CD4-positive, alpha-beta memory T cell (primary cell): Measurements from ENCODE around the gene PIGU. TPM values are rescaled to one million over a fixed set of nuclear protein-coding genes. Genes with fewer than 3 reads are reported as not detected.
"Not testable (repeated sequence)": the region's sequence is repeated elsewhere in the genome, so short reads cannot be mapped to it uniquely, and the experiment has no call there.

Source experiments
- CTCF ChIA-PET: fragments of 350-600 bp; sonication (Branson Sonifier 250); formaldehyde crosslinking; loops from one replicate; lab custom pipeline; 2021; ENCODE audit warnings: inconsistent platforms; ENCODE audit not compliant: partially characterized antibody; lab: Charles Lee
- POLR2A ChIA-PET: fragments of 350-600 bp; sonication (Branson Sonifier 250); formaldehyde crosslinking; loops from one replicate; lab custom pipeline; 2021; ENCODE audit not compliant: partially characterized antibody; lab: Charles Lee
- DNase-seq, 5 donors: peaks; one replicate each; pipeline versions ENCODE4 v3.0.0 to v3.0.0-alpha.2; 2020 to 2022; ENCODE audit warnings: mixed read lengths in 1 of 5
- H3K27ac ChIP-seq: one replicate; pipeline ENCODE4 v1.7.0; 2013; ENCODE audit warnings: low read depth, low read length
- H3K27me3 ChIP-seq: 2 replicates; pipeline ENCODE4 v1.7.0; 2013; ENCODE audit warnings: mild to moderate bottlenecking, low read length, moderate library complexity; ENCODE audit not compliant: insufficient read depth
- H3K36me3 ChIP-seq: 2 replicates; pipeline ENCODE4 v1.7.0; 2013; ENCODE audit warnings: mild to moderate bottlenecking, low read length, moderate library complexity; ENCODE audit not compliant: insufficient read depth
- H3K4me1 ChIP-seq: 2 replicates; pipeline ENCODE4 v1.7.0; 2013; ENCODE audit warnings: mild to moderate bottlenecking, low read length, moderate library complexity; ENCODE audit not compliant: insufficient read depth
- H3K4me3 ChIP-seq, 2 donors: one replicate each; pipeline ENCODE4 v1.7.0; 2013; ENCODE audit warnings: low read length in 2 of 2, mild to moderate bottlenecking in 1 of 2
- H3K9me3 ChIP-seq, 2 donors: one replicate each; pipeline ENCODE4 v1.7.0; 2013; ENCODE audit warnings: low read length in 2 of 2, control low read depth in 1 of 2; ENCODE audit not compliant: control insufficient read depth in 1 of 2
- H3K27ac Mint-ChIP-seq, 7 donors: one replicate each; pipeline ENCODE4 v1.8.0; 2020 to 2021; ENCODE audit warnings: mixed read lengths in 7 of 7, mild to moderate bottlenecking in 6 of 7, inconsistent platforms in 3 of 7, moderate library complexity in 3 of 7
- H3K27me3 Mint-ChIP-seq, 2 donors: one replicate each; pipeline ENCODE4 v1.8.0; 2020 to 2021; ENCODE audit warnings: mixed read lengths in 2 of 2
- H3K36me3 Mint-ChIP-seq, 2 donors: one replicate each; pipeline ENCODE4 v1.8.0; 2020 to 2021; ENCODE audit warnings: mixed read lengths in 2 of 2, inconsistent platforms in 1 of 2, mild to moderate bottlenecking in 1 of 2
- H3K4me1 Mint-ChIP-seq, 4 donors: one replicate each; pipeline ENCODE4 v1.8.0; 2020 to 2021; ENCODE audit warnings: mixed read lengths in 4 of 4, mild to moderate bottlenecking in 1 of 4
- H3K4me3 Mint-ChIP-seq, 8 donors: one replicate each; pipeline ENCODE4 v1.8.0; 2020 to 2021; ENCODE audit warnings: mixed read lengths in 8 of 8, mild to moderate bottlenecking in 7 of 8, moderate library complexity in 6 of 8, inconsistent platforms in 3 of 8
- H3K9me3 Mint-ChIP-seq, 8 donors: one replicate each; pipeline ENCODE4 v1.8.0; 2020 to 2021; ENCODE audit warnings: mixed read lengths in 8 of 8, mild to moderate bottlenecking in 5 of 8, inconsistent platforms in 3 of 8, moderate library complexity in 1 of 8
- intact Hi-C: fragments of 100-400 bp; cut with micrococcal nuclease; formaldehyde crosslinking; loops from one replicate; pipeline ENCODE4 v1.15.1; 2023
- polyA plus RNA-seq, 2 donors: library from polyadenylated mRNA; unstranded; fragments of 300-500 nt; fragmentation: Illumina TruSeq; gene quantifications; one replicate each; pipeline ENCODE4 v1.2.3, GENCODE V29; 2021
- total RNA-seq, 2 experiments: library from RNA; stranded (reverse); gene quantifications; one replicate each; pipeline ENCODE4 v1.2.3, GENCODE V29; 2021

Gene PIGU
- total and polyA plus RNA-seq, 4 experiments from 2014 or later: 15.1 to 34.2 (median 21.1) TPM

DNA sequence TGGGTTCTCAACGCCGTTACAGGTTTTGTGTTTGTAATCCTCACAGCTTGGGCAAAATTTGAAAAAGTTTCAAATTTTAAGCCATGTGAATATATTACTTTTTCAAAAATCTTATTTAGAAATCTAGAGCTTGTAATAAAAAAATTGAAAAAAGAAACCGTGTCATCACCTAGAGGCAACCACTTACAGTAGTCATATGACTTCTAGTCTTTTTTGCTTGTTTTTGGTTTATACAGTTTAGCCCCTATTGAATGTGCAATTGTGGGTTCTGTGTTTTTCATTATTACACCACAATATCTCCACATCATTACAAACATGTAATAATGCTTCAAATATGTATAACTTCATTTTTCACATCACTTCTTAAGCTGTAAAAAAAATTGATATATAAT is 159.8 kb downstream of the PIGU start:
- Mint-ChIP-seq H3K4me3 (peak overlapping the region; percentile 93 to 100 (median 98)), H3K4me1 (peaks cover 35 to 95% (median 56%) of the 10 kb centered on the region in 4 donors)
- intact Hi-C loops: loop anchor here (5.0 kb wide), 1 partner anchor 960 kb away; no protein-coding TSS in a partner anchor

DNA sequence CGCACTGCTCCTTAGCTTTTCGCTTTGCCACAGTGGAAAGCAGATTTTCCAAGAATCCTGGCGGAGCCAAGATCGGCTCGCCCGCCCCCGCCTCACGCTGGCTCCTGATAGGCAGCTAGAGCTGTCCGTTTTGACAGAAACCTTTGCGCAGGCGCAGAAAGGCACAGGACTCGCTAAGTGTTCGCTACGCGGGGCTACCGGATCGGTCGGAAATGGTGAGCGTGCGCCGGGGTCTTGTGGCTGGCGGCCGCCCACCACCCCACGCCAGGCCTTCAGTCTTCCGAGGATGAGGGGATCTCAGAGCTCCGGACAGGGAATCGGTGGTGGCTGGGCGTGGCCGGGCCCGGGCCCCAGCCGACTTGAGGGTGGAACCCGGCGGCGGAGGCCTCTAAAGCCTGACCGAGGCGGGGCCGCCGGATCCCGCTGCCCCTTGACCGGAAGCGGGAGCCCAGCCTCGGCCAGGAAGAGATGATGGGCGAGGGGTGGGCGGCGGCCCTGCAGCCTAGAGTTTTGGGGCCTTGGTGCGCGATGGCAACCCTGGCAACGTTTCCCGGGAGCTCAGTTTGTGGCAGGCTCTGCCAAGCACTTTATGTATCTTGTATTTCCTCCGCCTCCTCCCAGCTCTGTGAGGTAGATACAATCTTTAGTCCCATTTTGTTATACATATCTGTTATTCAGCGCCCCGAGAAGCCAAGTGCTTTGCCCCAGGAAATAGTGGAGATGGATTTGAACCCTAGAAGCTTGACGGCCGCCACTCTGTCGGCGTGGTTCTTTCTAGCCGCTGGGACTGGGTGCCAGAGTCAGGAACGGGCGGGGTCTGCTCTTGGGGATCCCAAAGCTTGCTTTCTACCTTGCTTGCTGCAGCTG is 160.4 kb downstream of the PIGU start, which contains the start of gene DYNLRB1:
Gene DYNLRB1 (plus strand): TSS at position 176 of the 867 bp plus-strand sequence. CDS start 37 bp downstream, at position 213.
- intact Hi-C loops: loop anchor here (5.0 kb wide), 1 partner anchor 959 kb away; no protein-coding TSS in a partner anchor
- H3K27ac ChIP-seq: peak within 1 kb of the TSS; percentile 89
- peak within 1 kb of the TSS; percentile 93 to 100 (median 98) for H3K4me3 Mint-ChIP-seq
- peak within 1 kb of the TSS; percentile 91 to 99 for H3K4me3 ChIP-seq
- peaks cover 0 to 32% of the 10 kb centered on the region in 2 donors for H3K36me3 Mint-ChIP-seq
- peaks cover 0 to 5% (median 0%) of the 10 kb centered on the region in 8 donors for H3K9me3 Mint-ChIP-seq
- CTCF ChIA-PET: interaction anchor here (0.9 to 4.6 kb wide), 8 partner anchors 11 to 253 kb away, joined by 3 to 48 read pairs (median 5); partner anchors contain the start of genes AHCY and ITCH
- DNase-seq: peak; percentile 92 to 96 (median 93)
- peak within 1 kb of the TSS; percentile 96 to 99 (median 98) for H3K27ac Mint-ChIP-seq
- H3K27me3 ChIP-seq: no peaks in the 10 kb centered on the region
- H3K36me3 ChIP-seq: no peaks in the 10 kb centered on the region
- H3K27me3 Mint-ChIP-seq: no peaks in the 10 kb centered on the region
- H3K4me1 Mint-ChIP-seq: peaks cover 29 to 91% (median 52%) of the 10 kb centered on the region in 4 donors
- POLR2A ChIA-PET: interaction anchor here (0.6 to 4.1 kb wide), 24 partner anchors 9 to 1438 kb away, joined by 3 to 21 read pairs (median 4); partner anchors contain the start of genes AHCY, EIF6, ITCH and MAP1LC3A
- no peaks in the 10 kb centered on the region for H3K9me3 ChIP-seq
- H3K4me1 ChIP-seq: peaks cover 46% of the 10 kb centered on the region

More for the DNA sequence above, 159.8 kb downstream of the PIGU start:
- ChIA-PET POLR2A (interaction anchor here (0.8 to 4.1 kb wide), 12 partner anchors 9 to 524 kb away, joined by 3 to 21 read pairs (median 4); partner anchors contain the start of genes AHCY, ITCH, MAP1LC3A and PIGU), CTCF (interaction anchor here (0.9 to 4.6 kb wide), 6 partner anchors 10 to 204 kb away, joined by 3 to 48 read pairs (median 10); no protein-coding TSS in a partner anchor)
- peak overlapping the region; percentile 96 to 99 (median 98) for H3K27ac Mint-ChIP-seq
- Histone ChIP-seq H3K36me3 (no peaks in the 10 kb centered on the region), H3K4me3 (peak overlapping the region; percentile 91 to 99), H3K4me1 (peaks cover 53% of the 10 kb centered on the region), H3K27me3 (no peaks in the 10 kb centered on the region), H3K27ac (peak overlapping the region; percentile 89), H3K9me3 (no peaks in the 10 kb centered on the region)
- H3K9me3 Mint-ChIP-seq: peaks cover 0 to 5% (median 0%) of the 10 kb centered on the region in 8 donors
- H3K27me3 Mint-ChIP-seq: no peaks in the 10 kb centered on the region
- H3K36me3 Mint-ChIP-seq: peaks cover 2 to 34% of the 10 kb centered on the region in 2 donors
- no peak for DNase-seq

- DNase-seq: peak; percentile 74 to 86 (median 77)
- intact Hi-C loops: loop anchor here (1.0 to 5.0 kb wide), 4 partner anchors 152 to 958 kb away; partner anchors contain the start of genes AHCY and ITCH
- CTCF ChIA-PET: interaction anchor here (1.0 to 4.6 kb wide), 9 partner anchors 12 to 254 kb away, joined by 3 to 48 read pairs (median 5); partner anchors contain the start of genes AHCY and ITCH
- Histone ChIP-seq H3K27me3 (no peaks in the 10 kb centered on the region), H3K9me3 (no peaks in the 10 kb centered on the region), H3K27ac (peak overlapping the region; percentile 89), H3K4me1 (peaks cover 44% of the 10 kb centered on the region), H3K36me3 (no peaks in the 10 kb centered on the region), H3K4me3 (peak overlapping the region; percentile 91 to 99)
- Mint-ChIP-seq H3K27ac (peak overlapping the region; percentile 96 to 99 (median 98)), H3K9me3 (peaks cover 0 to 5% (median 0%) of the 10 kb centered on the region in 8 donors), H3K36me3 (peaks cover 0 to 30% of the 10 kb centered on the region in 2 donors), H3K4me3 (peak overlapping the region; percentile 93 to 100 (median 98)), H3K27me3 (no peaks in the 10 kb centered on the region), H3K4me1 (peaks cover 27 to 84% (median 49%) of the 10 kb centered on the region in 4 donors)
- POLR2A ChIA-PET: interaction anchor here (0.6 to 4.1 kb wide), 23 partner anchors 9 to 1439 kb away, joined by 3 to 21 read pairs (median 4); partner anchors contain the start of genes AHCY, EIF6, ITCH and MAP1LC3A
Observed at GRCh38 chr20:34515484-34516246, 161.2 kb downstream of the PIGU start.

- H3K4me3 ChIP-seq: peak overlapping the region; percentile 91 to 99
- ChIA-PET POLR2A (interaction anchor here (0.9 to 4.1 kb wide), 16 partner anchors 10 to 1439 kb away, joined by 3 to 21 read pairs (median 6); partner anchors contain the start of genes AHCY, EIF6, ITCH and MAP1LC3A), CTCF (interaction anchor here (1.0 to 4.6 kb wide), 5 partner anchors 23 to 212 kb away, joined by 3 to 48 read pairs (median 5); partner anchors contain the start of gene AHCY)
- H3K36me3 Mint-ChIP-seq: peaks cover 0 to 28% of the 10 kb centered on the region in 2 donors
- H3K9me3 ChIP-seq: no peaks in the 10 kb centered on the region
- peaks cover 26 to 79% (median 44%) of the 10 kb centered on the region in 4 donors for H3K4me1 Mint-ChIP-seq
- H3K9me3 Mint-ChIP-seq: peaks cover 0 to 5% (median 0%) of the 10 kb centered on the region in 8 donors
- H3K27ac Mint-ChIP-seq: peak overlapping the region; percentile 96 to 99 (median 98)
- H3K4me1 ChIP-seq: peaks cover 39% of the 10 kb centered on the region
- intact Hi-C loops: loop anchor here (1.0 to 5.0 kb wide), 4 partner anchors 152 to 958 kb away; partner anchors contain the start of genes AHCY and ITCH
- no peaks in the 10 kb centered on the region for H3K27me3 Mint-ChIP-seq
- no peaks in the 10 kb centered on the region for H3K36me3 ChIP-seq
- no peak for DNase-seq
- no peaks in the 10 kb centered on the region for H3K27me3 ChIP-seq
- peak overlapping the region; percentile 89 for H3K27ac ChIP-seq
- peak overlapping the region; percentile 93 to 100 (median 98) for H3K4me3 Mint-ChIP-seq
Observed at GRCh38 chr20:34514897-34515483, 161.9 kb downstream of the PIGU start.

GRCh38 chr20:34514034-34514433 is 162.9 kb downstream of the PIGU start:
- intact Hi-C loops: loop anchor here (2.0 kb wide), 1 partner anchor 211 kb away; the partner anchor contains the start of gene AHCY
- DNase-seq, H3K27me3 Mint-ChIP-seq, H3K27ac ChIP-seq, H3K4me3 ChIP-seq, H3K9me3 ChIP-seq, H3K36me3 ChIP-seq, H3K9me3 Mint-ChIP-seq, H3K27me3 ChIP-seq: not testable (repeated sequence)
- peak overlapping the region in 6 of 7 donors; percentile 18 to 99 (median 74) for H3K27ac Mint-ChIP-seq
- peaks cover 22 to 70% (median 39%) of the 10 kb centered on the region in 4 donors for H3K4me1 Mint-ChIP-seq
- ChIA-PET CTCF (interaction anchor here (4.6 kb wide), 1 partner anchor 201 kb away, joined by 48 read pairs; no protein-coding TSS in a partner anchor), POLR2A (interaction anchor here (1.7 to 4.1 kb wide), 2 partner anchors 16 to 151 kb away, joined by 6 to 21 read pairs; partner anchors contain the start of gene ITCH)
- peak overlapping the region in 4 of 8 donors; percentile 15 to 100 (median 60) for H3K4me3 Mint-ChIP-seq
- peaks cover 0 to 29% of the 10 kb centered on the region in 2 donors for H3K36me3 Mint-ChIP-seq
- H3K4me1 ChIP-seq: peaks cover 36% of the 10 kb centered on the region
